HG03354 (cell line): ENCODE measurements around the gene PLEKHD1.

ENCODE experiments used
- ATAC-seq: cut with Tn5 transposase; IDR thresholded peaks from one replicate; pipeline ENCODE4 v1.9.1; 2021; ENCODE audit warnings: mild to moderate bottlenecking; ENCODE audit not compliant: unreplicated experiment, poor library complexity, severe bottlenecking

The PLEKHD1 gene

GRCh38 chr14:69540654-69541335 lies 56.3 kb downstream of the PLEKHD1 start:
- no peak for ATAC-seq

- no peak for ATAC-seq
Observed at GRCh38 chr14:69542311-69542710, 57.8 kb downstream of the PLEKHD1 start.

- ATAC-seq: peak; percentile 47
Observed at GRCh38 chr14:69543341-69544115, 59.0 kb downstream of the PLEKHD1 start.

- ATAC-seq: no peak
Observed at GRCh38 chr14:69547701-69548348, 63.3 kb downstream of the PLEKHD1 start.

- ATAC-seq: no peak
Observed at GRCh38 chr14:69548566-69548965, 64.0 kb downstream of the PLEKHD1 start.

- no peak for ATAC-seq
Observed at GRCh38 chr14:69551511-69551910, 67.0 kb downstream of the PLEKHD1 start.

- ATAC-seq: no peak
Observed at GRCh38 chr14:69553252-69553651, 68.7 kb downstream of the PLEKHD1 start.

- no peak for ATAC-seq
Observed at GRCh38 chr14:69554500-69554899, 70.0 kb downstream of the PLEKHD1 start.

GRCh38 chr14:69558774-69559173 lies 74.2 kb downstream of the PLEKHD1 start:
- no peak for ATAC-seq

GRCh38 chr14:69559581-69560011 lies 75.1 kb downstream of the PLEKHD1 start:
- no peak for ATAC-seq

- no peak for ATAC-seq
Observed at GRCh38 chr14:69560826-69561225, 76.3 kb downstream of the PLEKHD1 start.

GRCh38 chr14:69561893-69562292 lies 77.4 kb downstream of the PLEKHD1 start:
- ATAC-seq: no peak

GRCh38 chr14:69567563-69567962 lies 83.0 kb downstream of the PLEKHD1 start:
- ATAC-seq: no peak

GRCh38 chr14:69569859-69570258 lies 85.3 kb downstream of the PLEKHD1 start:
- no peak for ATAC-seq

GRCh38 chr14:69570836-69571330 lies 86.4 kb downstream of the PLEKHD1 start:
- ATAC-seq: no peak

- no peak for ATAC-seq
Observed at GRCh38 chr14:69571449-69572029, 87.0 kb downstream of the PLEKHD1 start.

GRCh38 chr14:69572030-69572840 lies 87.7 kb downstream of the PLEKHD1 start:
- ATAC-seq: no peak

GRCh38 chr14:69572841-69573135 lies 88.3 kb downstream of the PLEKHD1 start:
- no peak for ATAC-seq

GRCh38 chr14:69573205-69573830 lies 88.8 kb downstream of the PLEKHD1 start:
- ATAC-seq: no peak
